GM12874 (cell line): ENCODE results near the gene NUDT16L1.

ENCODE experiments used
- TF ChIP-seq, protein P1 (sequence below): IDR thresholded peaks from 2 replicates; pipeline ENCODE4 v1.5.1; 2011; ENCODE audit warnings: low read depth, mild to moderate bottlenecking, control low read depth, low read length, moderate library complexity; ENCODE audit not compliant: insufficient read depth

Gene NUDT16L1

DNA sequence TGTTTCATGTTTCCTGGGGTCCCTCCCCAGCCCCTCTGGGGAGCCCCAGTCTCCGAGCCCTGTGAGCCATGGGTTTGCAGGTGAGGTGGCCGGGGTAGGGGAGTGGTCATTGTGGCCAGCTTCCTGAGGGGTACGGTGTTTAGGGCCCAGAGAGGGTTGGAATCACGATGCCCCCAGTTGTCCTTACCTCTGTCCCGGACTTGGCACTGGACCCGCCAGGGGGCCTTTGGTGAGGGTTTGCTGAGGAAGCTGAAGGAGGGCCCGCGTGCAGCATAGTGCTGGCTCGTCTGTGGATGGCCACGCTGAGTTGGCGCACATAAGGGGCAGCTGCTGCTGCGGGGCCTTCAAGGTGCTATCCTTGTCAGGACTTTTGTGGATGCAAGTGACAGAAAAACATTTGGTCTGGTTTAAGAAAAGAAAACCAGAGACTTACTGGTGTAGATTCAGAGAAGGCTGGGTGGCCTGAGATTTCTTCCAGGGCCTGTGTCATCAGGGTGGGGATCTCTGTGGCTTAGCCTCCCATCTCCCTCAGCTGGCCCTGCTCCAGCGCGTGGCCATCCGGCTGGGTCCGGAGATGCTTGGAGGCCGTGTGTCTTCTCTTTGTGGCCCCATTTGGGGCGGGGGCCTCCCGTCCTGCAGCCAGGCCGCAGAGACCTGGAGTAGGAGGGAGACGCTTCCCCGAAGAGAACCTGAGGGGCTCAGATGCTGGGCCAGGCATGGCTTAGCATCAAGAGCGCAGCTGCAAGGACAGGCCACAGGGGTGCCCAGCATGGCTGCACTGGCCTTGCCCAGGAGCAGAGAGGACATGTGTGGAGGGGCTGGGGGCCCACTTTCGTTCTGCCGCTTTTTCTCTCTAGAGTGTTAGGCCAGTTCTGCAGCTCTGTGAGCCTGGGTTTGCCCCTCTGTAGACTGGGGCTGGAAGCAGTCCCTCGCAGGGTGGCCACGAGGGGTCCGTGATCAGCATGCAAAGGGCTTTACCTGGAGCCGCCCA lies 33.7 kb upstream of the NUDT16L1 start:
- TF ChIP-seq, protein P1, sequence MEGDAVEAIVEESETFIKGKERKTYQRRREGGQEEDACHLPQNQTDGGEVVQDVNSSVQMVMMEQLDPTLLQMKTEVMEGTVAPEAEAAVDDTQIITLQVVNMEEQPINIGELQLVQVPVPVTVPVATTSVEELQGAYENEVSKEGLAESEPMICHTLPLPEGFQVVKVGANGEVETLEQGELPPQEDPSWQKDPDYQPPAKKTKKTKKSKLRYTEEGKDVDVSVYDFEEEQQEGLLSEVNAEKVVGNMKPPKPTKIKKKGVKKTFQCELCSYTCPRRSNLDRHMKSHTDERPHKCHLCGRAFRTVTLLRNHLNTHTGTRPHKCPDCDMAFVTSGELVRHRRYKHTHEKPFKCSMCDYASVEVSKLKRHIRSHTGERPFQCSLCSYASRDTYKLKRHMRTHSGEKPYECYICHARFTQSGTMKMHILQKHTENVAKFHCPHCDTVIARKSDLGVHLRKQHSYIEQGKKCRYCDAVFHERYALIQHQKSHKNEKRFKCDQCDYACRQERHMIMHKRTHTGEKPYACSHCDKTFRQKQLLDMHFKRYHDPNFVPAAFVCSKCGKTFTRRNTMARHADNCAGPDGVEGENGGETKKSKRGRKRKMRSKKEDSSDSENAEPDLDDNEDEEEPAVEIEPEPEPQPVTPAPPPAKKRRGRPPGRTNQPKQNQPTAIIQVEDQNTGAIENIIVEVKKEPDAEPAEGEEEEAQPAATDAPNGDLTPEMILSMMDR: no peak

DNA sequence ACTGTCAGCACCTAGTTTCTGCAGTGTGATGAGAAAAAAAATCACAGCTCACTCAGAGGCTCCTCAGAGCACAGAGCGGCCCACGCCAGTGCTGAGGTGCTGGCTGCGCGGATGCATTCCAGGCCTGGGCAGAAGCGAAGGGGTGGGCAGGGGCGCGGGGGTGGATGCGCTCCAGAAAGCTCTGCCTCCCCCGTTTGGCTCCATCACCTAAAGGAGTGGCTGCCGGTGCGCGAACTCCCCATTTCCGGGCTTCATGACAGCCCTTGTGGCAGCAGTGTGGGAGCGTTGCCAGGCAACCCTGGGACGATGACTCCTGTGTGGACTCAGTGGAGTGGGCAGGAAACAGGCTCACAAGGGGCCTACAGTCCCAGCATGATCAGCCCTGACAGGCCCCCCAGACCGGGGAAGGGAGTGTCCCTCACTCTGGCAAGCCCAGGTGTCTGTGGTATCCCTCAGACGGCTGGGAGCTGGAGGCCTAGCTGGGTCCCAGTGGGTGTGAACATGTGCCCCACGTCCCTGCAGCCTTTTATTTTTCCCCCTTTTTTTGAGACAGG lies 32.8 kb upstream of the NUDT16L1 start:
- TF ChIP-seq, protein P1: no peak

DNA sequence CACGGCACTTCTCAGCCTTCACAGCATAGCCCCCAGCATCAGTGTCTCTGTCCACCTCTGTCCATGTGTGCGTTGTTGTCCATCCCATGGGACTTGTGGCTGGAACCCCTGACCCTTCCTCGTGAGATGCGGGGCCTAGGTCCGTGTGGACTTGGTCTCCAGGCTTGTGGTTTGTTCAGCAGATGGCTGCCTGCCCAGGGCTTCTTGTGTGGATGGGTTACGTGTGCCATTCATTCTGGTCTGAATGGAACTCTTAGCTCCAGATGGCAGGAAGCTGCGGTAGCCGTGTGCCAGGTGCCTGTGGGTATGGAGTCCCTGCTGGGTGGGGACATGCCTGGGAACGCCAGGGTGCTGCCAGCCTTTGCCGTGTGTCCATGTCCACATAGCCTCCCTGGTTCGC lies 31.7 kb upstream of the NUDT16L1 start:
- TF ChIP-seq, protein P1: no peak

GRCh38 chr16:4663465-4663776 lies 29.9 kb upstream of the NUDT16L1 start:
- TF ChIP-seq, protein P1: no peak

DNA sequence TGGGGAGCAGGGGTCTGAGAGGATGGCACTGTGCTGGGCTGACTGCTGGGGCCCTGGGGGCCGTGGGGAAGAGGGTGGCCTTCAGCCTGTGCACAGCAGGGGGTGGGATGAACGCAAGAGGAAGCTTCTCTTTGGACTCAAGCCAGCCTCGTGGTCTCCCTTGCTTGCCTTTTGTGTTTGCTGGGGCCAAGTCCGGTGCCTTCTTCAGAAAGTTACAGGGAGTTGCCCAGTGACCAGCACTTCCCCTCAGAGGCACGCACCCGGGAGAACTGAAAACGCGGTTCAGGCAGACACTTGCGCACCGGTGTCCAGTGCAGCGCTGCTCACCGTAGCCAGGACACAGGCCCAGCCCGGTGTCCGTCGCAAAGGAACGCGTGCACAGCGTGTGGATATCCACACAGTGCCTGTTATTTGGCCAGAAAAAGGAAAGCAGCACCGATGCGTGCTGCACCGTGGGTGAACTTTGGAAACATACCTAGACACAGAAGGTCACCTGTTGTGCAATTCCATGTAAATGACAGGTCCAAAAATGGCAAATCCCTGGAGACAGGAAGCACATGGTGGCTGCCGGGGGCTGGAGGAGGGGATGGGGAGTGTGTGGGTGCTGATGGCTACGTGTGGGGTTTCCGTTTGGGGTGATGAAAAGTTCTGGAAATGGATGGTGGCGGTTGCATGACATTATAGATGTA lies 29.4 kb upstream of the NUDT16L1 start:
- TF ChIP-seq, protein P1: no peak

DNA sequence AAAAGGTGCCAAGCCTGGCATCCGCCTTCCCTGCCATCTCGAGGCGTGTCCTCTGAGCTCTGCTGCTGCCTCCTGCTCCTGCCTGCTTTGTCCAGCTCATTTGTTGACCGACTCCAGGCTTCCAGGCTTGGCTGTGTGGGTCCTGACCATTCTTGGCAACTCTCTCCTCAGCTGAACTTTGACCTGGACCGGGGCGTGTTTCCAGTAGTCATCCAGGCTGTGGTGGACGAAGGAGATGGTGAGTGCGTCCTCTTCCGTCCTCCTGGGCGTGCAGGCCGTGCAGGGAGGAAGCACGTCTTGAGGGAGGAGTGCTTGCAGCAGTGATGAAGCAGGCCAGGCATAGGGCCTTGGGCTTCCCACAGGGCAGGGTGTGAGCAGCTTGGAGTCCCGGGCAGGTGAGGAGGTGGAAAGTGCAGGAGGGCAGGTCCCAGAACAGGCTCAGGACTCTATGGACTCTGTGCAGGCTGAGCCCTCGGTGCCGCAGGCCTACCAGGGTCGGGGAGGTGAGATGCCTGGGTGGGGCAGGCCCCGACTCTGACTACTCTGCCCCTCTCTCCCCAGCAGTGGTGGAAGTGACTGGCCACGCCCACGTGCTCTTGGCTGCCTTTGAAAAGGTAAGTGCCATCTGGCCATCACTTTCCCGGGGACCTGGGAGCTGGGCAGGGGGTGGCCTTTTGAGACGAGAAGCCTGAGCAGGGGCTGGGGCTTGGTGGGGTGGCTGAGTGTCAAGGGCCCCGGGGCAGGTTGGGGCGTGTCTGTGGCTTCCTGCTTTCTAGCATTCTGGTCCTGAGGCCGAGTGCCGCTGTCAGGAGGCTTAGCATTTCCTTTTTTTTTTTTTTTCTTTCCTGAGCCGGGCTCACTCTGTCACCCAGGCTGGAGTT lies 28.6 kb upstream of the NUDT16L1 start:
- TF ChIP-seq, protein P1: no peak
